NCI-H1436 (cell line): ENCODE results near the gene GRK4.
"Not testable (repeated sequence)": the region's sequence is repeated elsewhere in the genome, so short reads cannot be mapped to it uniquely, and the experiment has no call there.

ENCODE experiments used
- DNase-seq: peaks from one replicate; lab custom pipeline; 2025; lab: John Stamatoyannopoulos, UW

GRK4 gene

GRCh38 chr4:2960450-2960849 lies 2.9 kb upstream of the GRK4 start:
- DNase-seq = not testable (repeated sequence)

- DNase-seq = no peak
These were observed 2.0 kb upstream of the GRK4 start for GRCh38 chr4:2961421-2961810.

GRCh38 chr4:2961811-2962441 lies 1.4 kb upstream of the GRK4 start:
- DNase-seq = no peak

- DNase-seq = no peak
These were observed 677 bp upstream of the GRK4 start for GRCh38 chr4:2962614-2963174.

GRCh38 chr4:2963966-2964471 lies 648 bp downstream of the GRK4 start:
- no peak for DNase-seq

GRCh38 chr4:2964706-2965258 lies 1.4 kb downstream of the GRK4 start:
- DNase-seq = no peak

GRCh38 chr4:2965262-2965661 lies 1.9 kb downstream of the GRK4 start:
- no peak for DNase-seq

GRCh38 chr4:2968381-2968780 lies 5.0 kb downstream of the GRK4 start:
- DNase-seq = no peak

GRCh38 chr4:2971275-2971674 lies 7.9 kb downstream of the GRK4 start:
- no peak for DNase-seq

- DNase-seq = no peak
These were observed 14.1 kb downstream of the GRK4 start for GRCh38 chr4:2977211-2978088.

- DNase-seq = no peak
These were observed 18.0 kb downstream of the GRK4 start for GRCh38 chr4:2981256-2981819.

- DNase-seq = no peak
These were observed 18.6 kb downstream of the GRK4 start for GRCh38 chr4:2982012-2982411.

- not testable (repeated sequence) for DNase-seq
These were observed 20.3 kb downstream of the GRK4 start for GRCh38 chr4:2983715-2984114.

GRCh38 chr4:2991243-2991642 lies 27.9 kb downstream of the GRK4 start:
- DNase-seq = no peak

- DNase-seq = no peak
These were observed 31.5 kb downstream of the GRK4 start for GRCh38 chr4:2994917-2995316.

- DNase-seq = no peak
These were observed 32.3 kb downstream of the GRK4 start for GRCh38 chr4:2995546-2996265.

GRCh38 chr4:2996415-2996814 lies 33.0 kb downstream of the GRK4 start:
- DNase-seq = no peak

- DNase-seq = no peak
These were observed 44.4 kb downstream of the GRK4 start for GRCh38 chr4:3007724-3008123.

- no peak for DNase-seq
These were observed 46.1 kb downstream of the GRK4 start for GRCh38 chr4:3009422-3009821.

- DNase-seq = no peak
These were observed 47.2 kb downstream of the GRK4 start for GRCh38 chr4:3010577-3010976.

- DNase-seq = no peak
These were observed 47.6 kb downstream of the GRK4 start for GRCh38 chr4:3010998-3011397.
